Liver (tissue), 9 donors: Measurements from ENCODE around the gene RBM47. TPM values are rescaled to one million over a fixed set of nuclear protein-coding genes. Genes with fewer than 3 reads are reported as not detected.

Experiments
- DNase-seq: peaks from one replicate; pipeline ENCODE4 v3.0.0-alpha.2; 2017; ENCODE audit warnings: low spot score
- H3K27ac ChIP-seq, 2 donors: one replicate each; pipeline ENCODE4 v1.7.0; 2013; ENCODE audit warnings: inconsistent platforms in 2 of 2, low read length in 2 of 2, control low read depth in 1 of 2, low read depth in 1 of 2, mild to moderate bottlenecking in 1 of 2
- H3K27me3 ChIP-seq, 4 donors: one replicate each; pipeline versions ENCODE4 v1.6.1 to v1.7.0; 2013; ENCODE audit warnings: low read length in 3 of 4, inconsistent platforms in 1 of 4, mild to moderate bottlenecking in 1 of 4, moderate library complexity in 1 of 4; ENCODE audit not compliant: control insufficient read depth in 4 of 4, insufficient read depth in 4 of 4
- H3K36me3 ChIP-seq, 4 donors: one replicate each; pipeline versions ENCODE4 v1.6.1 to v1.7.0; 2013; ENCODE audit warnings: low read length in 3 of 4, mild to moderate bottlenecking in 3 of 4, low read depth in 1 of 4, moderate library complexity in 1 of 4; ENCODE audit not compliant: control insufficient read depth in 4 of 4, insufficient read depth in 3 of 4
- H3K4me1 ChIP-seq, 4 donors: one replicate each; pipeline versions ENCODE4 v1.6.1 to v1.7.0; 2013; ENCODE audit warnings: low read length in 3 of 4, mild to moderate bottlenecking in 3 of 4, moderate library complexity in 1 of 4; ENCODE audit not compliant: control insufficient read depth in 4 of 4, insufficient read depth in 4 of 4
- H3K4me3 ChIP-seq, 3 donors: one replicate each; pipeline versions ENCODE4 v1.6.1 to v1.7.0; 2013; ENCODE audit warnings: low read length in 3 of 3, control low read depth in 1 of 3, low read depth in 1 of 3, mild to moderate bottlenecking in 1 of 3
- H3K9ac ChIP-seq, 2 donors: one replicate each; pipeline ENCODE4 v1.7.0; 2013; ENCODE audit warnings: low read length in 2 of 2, mild to moderate bottlenecking in 2 of 2, moderate library complexity in 2 of 2, control low read depth in 1 of 2, low read depth in 1 of 2
- H3K9me3 ChIP-seq, 4 donors: one replicate each; pipeline versions ENCODE4 v1.6.1 to v1.7.0; 2013; ENCODE audit warnings: low read length in 3 of 4; ENCODE audit not compliant: control insufficient read depth in 4 of 4
- EGR1 ChIP-seq, 2 donors: IDR thresholded peaks; 2 replicates each; pipeline ENCODE4 v1.6.1; 2016 to 2018; ENCODE audit warnings: antibody characterized with exemption in 2 of 2, low read depth in 2 of 2
- FOXA1 ChIP-seq: IDR thresholded peaks from 2 replicates; pipeline ENCODE4 v1.6.1; 2016; ENCODE audit warnings: antibody characterized with exemption
- HNF4A ChIP-seq, 2 donors: conservative IDR thresholded peaks; 2 replicates each; pipeline ENCODE4 v1.6.1; 2016; ENCODE audit warnings: antibody characterized with exemption in 2 of 2, mild to moderate bottlenecking in 2 of 2
- HNF4G ChIP-seq: IDR thresholded peaks from 2 replicates; pipeline ENCODE4 v1.6.1; 2016; ENCODE audit warnings: antibody characterized with exemption
- JUND ChIP-seq, 2 donors: IDR thresholded peaks; 2 replicates each; pipeline ENCODE4 v1.6.1; 2016; ENCODE audit warnings: antibody characterized with exemption in 2 of 2
- RAD21 ChIP-seq, 2 donors: IDR thresholded peaks; 2 replicates each; pipeline ENCODE4 v1.6.1; 2016; ENCODE audit warnings: antibody characterized with exemption in 2 of 2, mild to moderate bottlenecking in 2 of 2
- RXRA ChIP-seq, 2 donors: IDR thresholded peaks; 2 replicates each; pipeline ENCODE4 v1.6.1; 2017 to 2018; ENCODE audit warnings: antibody characterized with exemption in 2 of 2, mild to moderate bottlenecking in 1 of 2
- TAF1 ChIP-seq: conservative IDR thresholded peaks from 2 replicates; pipeline ENCODE4 v1.6.1; 2016; ENCODE audit warnings: antibody characterized with exemption, mild to moderate bottlenecking
- YY1 ChIP-seq: IDR thresholded peaks from 2 replicates; pipeline ENCODE4 v1.6.1; 2016; ENCODE audit warnings: antibody characterized with exemption, mild to moderate bottlenecking
- WGBS: extraction: QIAGEN DNeasy Blood & Tissue Kit; methylation state at CpG from one replicate; pipeline ENCODE4 v1.1.7; 2013; 5-methylcytosine and 5-hydroxymethylcytosine counted together
- polyA plus RNA-seq, 2 donors: library from polyadenylated mRNA; stranded (reverse) in 1 of 2; unstranded in 1 of 2; fragments of 200-250 nt in 1 of 2; fragments of >200 nt in 1 of 2; fragmentation: Nextera tagmentation in 1 of 2; extraction: Ambion mirVana in 1 of 2; gene quantifications; one replicate each; pipeline versions ENCODE4 v1.2.1 to v1.2.3, GENCODE V29; 2013 to 2015
- total RNA-seq, 2 donors: library from RNA; depleted of rRNA; stranded (reverse); fragments of >200 nt; gene quantifications; one replicate each; pipeline ENCODE4 v1.2.3, GENCODE V29; 2014
- TF ChIP-seq, protein P1 (sequence below): fragments of 150-350 bp; IDR thresholded peaks from 2 replicates; pipeline ENCODE4 v1.5.1; 2017; ENCODE audit warnings: improper control_type of control experiment, low read depth, low read length; ENCODE audit not compliant: missing input control
- TF ChIP-seq, protein P2 (sequence below): IDR thresholded peaks from 2 replicates; pipeline ENCODE4 v1.6.1; 2016; ENCODE audit warnings: antibody characterized with exemption, mild to moderate bottlenecking
- donor health status: healthy.
- donor health status: healthy.
- donor health status: healthy.
- donor health status: healthy.
- donor health status: healthy.

The RBM47 gene
- total and polyA plus RNA-seq, 4 donors, result 16.5 to 81.2 (median 24.7) TPM

DNA sequence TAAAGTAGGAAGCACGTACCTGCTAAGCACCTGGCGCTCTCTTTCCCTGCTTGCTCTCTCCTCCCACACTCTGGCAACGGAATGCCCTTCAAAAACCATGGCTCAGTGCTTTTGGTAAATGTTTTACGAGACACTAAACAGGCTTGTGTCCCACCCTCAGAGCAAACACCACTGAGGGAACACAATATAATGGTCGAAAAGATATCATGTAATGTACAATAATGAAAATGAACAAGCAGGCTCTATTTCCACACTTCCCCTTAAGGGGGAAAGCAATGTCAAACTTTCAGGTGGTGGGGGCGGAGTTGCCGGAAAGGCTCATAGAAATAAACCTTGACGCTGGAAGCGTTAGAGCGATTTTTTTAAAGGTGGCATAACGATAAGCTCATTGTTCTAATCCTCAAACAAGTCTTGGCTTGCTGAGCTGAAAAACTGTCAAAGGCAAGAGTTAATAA, 115.1 kb downstream of the RBM47 start (continued):
- TF ChIP-seq, protein P1, sequence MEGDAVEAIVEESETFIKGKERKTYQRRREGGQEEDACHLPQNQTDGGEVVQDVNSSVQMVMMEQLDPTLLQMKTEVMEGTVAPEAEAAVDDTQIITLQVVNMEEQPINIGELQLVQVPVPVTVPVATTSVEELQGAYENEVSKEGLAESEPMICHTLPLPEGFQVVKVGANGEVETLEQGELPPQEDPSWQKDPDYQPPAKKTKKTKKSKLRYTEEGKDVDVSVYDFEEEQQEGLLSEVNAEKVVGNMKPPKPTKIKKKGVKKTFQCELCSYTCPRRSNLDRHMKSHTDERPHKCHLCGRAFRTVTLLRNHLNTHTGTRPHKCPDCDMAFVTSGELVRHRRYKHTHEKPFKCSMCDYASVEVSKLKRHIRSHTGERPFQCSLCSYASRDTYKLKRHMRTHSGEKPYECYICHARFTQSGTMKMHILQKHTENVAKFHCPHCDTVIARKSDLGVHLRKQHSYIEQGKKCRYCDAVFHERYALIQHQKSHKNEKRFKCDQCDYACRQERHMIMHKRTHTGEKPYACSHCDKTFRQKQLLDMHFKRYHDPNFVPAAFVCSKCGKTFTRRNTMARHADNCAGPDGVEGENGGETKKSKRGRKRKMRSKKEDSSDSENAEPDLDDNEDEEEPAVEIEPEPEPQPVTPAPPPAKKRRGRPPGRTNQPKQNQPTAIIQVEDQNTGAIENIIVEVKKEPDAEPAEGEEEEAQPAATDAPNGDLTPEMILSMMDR, result no peak
- peak in 1 of 2 donors; percentile 56 for TF ChIP-seq EGR1 (IDR thresholded peaks at IDR 0.05; ENCODE audit: low read depth in 2 of 2)
- TF ChIP-seq HNF4A (conservative IDR thresholded peaks at IDR 0.05), result peak; percentile 13 to 47
- no peak for TF ChIP-seq FOXA1

DNA sequence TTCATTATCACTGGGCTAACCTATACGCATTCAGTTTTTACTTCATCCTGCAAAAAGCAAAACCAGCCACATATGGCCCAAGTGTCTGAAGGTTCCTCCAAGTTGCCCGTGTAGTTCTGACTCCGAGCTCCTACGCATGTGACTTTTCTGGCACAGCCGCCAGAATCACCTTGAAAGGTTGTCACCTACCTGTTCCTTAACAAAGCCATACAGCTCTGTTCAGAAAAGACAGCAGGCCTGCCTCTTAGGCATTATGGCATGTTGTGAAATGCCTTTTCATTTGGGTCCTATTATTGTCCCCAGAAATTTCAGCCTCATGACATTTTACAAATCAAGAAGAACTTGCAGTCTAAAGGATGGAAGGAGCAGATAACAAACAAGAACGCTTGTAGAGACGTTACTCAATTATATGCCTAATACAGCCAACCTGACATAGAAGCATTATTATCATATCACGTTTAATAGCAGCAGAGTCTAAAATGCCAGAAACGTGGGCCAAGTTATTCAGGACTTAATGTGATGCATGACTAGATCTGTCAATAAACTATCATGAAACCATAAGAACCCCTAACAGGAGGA, 118.5 kb downstream of the RBM47 start:
- Histone ChIP-seq H3K4me3 (no peak overlapping the region), H3K9me3 (no peaks in the 10 kb centered on the region), H3K27ac (peak overlapping the region in 1 of 2 donors; percentile 13), H3K4me1 (peaks cover 6 to 39% (median 25%) of the 10 kb centered on the region in 4 donors), H3K36me3 (peaks cover 0 to 8% (median under 1%) of the 10 kb centered on the region in 4 donors), H3K9ac (no peak overlapping the region), H3K27me3 (no peaks in the 10 kb centered on the region)
- WGBS, result 59% methylated on average over 9 of the region's 9 CpGs
- TF ChIP-seq EGR1 (IDR thresholded peaks at IDR 0.05; ENCODE audit: low read depth in 2 of 2) (no peak), YY1 (no peak)
- no peak for DNase-seq

DNA sequence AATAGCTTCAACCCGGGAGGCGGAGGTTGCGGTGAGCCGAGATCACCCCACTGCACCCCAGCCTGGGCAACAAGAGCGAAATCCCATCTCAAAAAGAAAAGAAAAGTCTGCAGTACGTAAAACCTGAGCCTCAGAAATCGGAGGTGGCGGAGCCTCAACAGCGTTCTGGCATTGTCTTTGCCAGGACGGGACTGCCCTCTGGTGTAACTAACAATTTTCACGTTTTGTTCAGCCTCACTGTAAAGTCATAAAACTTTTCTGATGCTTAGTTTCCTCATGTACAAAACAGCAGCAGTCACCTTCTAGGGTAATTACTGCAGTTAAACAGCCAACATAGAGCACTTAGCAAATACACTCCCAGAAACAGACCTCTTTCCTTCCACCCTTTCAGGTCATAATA, 121.7 kb downstream of the RBM47 start:
- TF ChIP-seq RAD21 (IDR thresholded peaks at IDR 0.05), result peak; percentile 41 to 65
- TF ChIP-seq EGR1 (IDR thresholded peaks at IDR 0.05; ENCODE audit: low read depth in 2 of 2), result no peak
- H3K9ac ChIP-seq, result no peak overlapping the region
- DNase-seq, result no peak
- H3K9me3 ChIP-seq, result no peaks in the 10 kb centered on the region
- H3K4me3 ChIP-seq, result no peak overlapping the region
- peaks cover 5 to 37% (median 19%) of the 10 kb centered on the region in 4 donors for H3K4me1 ChIP-seq
- H3K27ac ChIP-seq, result no peak overlapping the region
- H3K36me3 ChIP-seq, result peaks cover 0 to 8% (median under 1%) of the 10 kb centered on the region in 4 donors
- 82% methylated on average over 11 of the region's 11 CpGs for WGBS
- no peaks in the 10 kb centered on the region for H3K27me3 ChIP-seq

DNA sequence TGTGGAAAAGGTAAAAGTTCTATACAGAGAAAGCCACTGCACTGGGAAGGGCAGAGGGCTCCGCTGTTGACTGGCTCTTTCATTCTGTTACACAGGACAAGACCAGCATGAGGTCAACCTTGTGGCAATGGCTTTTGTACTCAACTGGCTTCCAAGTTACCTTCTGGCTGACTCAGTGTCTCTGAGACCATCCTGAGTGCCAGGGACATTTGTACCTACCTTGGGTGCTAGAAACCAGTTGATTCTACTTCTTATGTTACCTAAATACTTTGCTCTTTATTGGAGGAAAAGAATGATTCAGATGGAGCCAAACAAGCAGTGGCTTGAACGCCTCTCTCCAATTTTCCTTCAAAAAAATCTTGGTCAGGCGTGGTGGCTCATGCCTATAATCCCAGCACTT, 123.2 kb downstream of the RBM47 start:
- Histone ChIP-seq H3K4me1 (peaks cover 5 to 40% (median 19%) of the 10 kb centered on the region in 4 donors), H3K9me3 (no peaks in the 10 kb centered on the region), H3K4me3 (no peak overlapping the region), H3K27me3 (no peaks in the 10 kb centered on the region), H3K36me3 (peaks cover 0 to 14% (median 5%) of the 10 kb centered on the region in 4 donors), H3K27ac (no peak overlapping the region), H3K9ac (no peak overlapping the region)
- TF ChIP-seq HNF4G (no peak), TAF1 (no peak), JUND (IDR thresholded peaks at IDR 0.05) (no peak), RXRA (IDR thresholded peaks at IDR 0.05) (no peak)
- TF ChIP-seq, protein P1, result no peak
- TF ChIP-seq, protein P2, sequence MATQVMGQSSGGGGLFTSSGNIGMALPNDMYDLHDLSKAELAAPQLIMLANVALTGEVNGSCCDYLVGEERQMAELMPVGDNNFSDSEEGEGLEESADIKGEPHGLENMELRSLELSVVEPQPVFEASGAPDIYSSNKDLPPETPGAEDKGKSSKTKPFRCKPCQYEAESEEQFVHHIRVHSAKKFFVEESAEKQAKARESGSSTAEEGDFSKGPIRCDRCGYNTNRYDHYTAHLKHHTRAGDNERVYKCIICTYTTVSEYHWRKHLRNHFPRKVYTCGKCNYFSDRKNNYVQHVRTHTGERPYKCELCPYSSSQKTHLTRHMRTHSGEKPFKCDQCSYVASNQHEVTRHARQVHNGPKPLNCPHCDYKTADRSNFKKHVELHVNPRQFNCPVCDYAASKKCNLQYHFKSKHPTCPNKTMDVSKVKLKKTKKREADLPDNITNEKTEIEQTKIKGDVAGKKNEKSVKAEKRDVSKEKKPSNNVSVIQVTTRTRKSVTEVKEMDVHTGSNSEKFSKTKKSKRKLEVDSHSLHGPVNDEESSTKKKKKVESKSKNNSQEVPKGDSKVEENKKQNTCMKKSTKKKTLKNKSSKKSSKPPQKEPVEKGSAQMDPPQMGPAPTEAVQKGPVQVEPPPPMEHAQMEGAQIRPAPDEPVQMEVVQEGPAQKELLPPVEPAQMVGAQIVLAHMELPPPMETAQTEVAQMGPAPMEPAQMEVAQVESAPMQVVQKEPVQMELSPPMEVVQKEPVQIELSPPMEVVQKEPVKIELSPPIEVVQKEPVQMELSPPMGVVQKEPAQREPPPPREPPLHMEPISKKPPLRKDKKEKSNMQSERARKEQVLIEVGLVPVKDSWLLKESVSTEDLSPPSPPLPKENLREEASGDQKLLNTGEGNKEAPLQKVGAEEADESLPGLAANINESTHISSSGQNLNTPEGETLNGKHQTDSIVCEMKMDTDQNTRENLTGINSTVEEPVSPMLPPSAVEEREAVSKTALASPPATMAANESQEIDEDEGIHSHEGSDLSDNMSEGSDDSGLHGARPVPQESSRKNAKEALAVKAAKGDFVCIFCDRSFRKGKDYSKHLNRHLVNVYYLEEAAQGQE, result no peak
- WGBS, result 81% methylated on average over 3 of the region's 3 CpGs
- no peak for DNase-seq
